ENCODE results near the gene SCNN1A. TPM values are rescaled to one million over a fixed set of nuclear protein-coding genes. Genes with fewer than 3 reads are reported as not detected.

Gene SCNN1A
- total and polyA plus RNA-seq, 9 donors = 1.2 to 141 (median 10.8) TPM

DNA sequence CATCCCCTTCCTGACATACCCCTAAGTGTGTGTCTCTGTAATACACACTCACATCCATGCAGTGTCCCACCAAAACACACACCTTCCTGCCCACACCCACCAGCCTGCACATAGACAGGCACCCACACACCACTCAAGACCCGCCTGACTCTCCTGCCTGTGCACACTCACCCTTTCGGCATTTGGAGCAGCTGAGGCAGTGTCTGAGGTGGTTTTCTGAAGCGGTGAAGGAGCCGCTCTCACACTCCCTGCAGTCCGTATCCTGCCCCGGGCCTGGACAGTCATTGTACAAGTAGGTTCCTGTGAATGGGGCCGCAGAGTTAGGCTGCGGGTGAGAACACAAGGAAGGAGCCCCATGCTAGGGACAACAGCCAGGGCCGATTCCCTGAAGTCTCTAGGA, 41.8 kb downstream of the SCNN1A start:
- peaks cover 26% of the 10 kb centered on the region for H3K4me1 ChIP-seq (ENCODE audit: insufficient read depth)
- TF ChIP-seq, protein P1, sequence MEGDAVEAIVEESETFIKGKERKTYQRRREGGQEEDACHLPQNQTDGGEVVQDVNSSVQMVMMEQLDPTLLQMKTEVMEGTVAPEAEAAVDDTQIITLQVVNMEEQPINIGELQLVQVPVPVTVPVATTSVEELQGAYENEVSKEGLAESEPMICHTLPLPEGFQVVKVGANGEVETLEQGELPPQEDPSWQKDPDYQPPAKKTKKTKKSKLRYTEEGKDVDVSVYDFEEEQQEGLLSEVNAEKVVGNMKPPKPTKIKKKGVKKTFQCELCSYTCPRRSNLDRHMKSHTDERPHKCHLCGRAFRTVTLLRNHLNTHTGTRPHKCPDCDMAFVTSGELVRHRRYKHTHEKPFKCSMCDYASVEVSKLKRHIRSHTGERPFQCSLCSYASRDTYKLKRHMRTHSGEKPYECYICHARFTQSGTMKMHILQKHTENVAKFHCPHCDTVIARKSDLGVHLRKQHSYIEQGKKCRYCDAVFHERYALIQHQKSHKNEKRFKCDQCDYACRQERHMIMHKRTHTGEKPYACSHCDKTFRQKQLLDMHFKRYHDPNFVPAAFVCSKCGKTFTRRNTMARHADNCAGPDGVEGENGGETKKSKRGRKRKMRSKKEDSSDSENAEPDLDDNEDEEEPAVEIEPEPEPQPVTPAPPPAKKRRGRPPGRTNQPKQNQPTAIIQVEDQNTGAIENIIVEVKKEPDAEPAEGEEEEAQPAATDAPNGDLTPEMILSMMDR (IDR thresholded peaks at IDR 0.05) = no peak
- no peak for TF ChIP-seq EP300 (IDR thresholded peaks at IDR 0.05)
- no peak for TF ChIP-seq POLR2A (IDR thresholded peaks at IDR 0.05)

DNA sequence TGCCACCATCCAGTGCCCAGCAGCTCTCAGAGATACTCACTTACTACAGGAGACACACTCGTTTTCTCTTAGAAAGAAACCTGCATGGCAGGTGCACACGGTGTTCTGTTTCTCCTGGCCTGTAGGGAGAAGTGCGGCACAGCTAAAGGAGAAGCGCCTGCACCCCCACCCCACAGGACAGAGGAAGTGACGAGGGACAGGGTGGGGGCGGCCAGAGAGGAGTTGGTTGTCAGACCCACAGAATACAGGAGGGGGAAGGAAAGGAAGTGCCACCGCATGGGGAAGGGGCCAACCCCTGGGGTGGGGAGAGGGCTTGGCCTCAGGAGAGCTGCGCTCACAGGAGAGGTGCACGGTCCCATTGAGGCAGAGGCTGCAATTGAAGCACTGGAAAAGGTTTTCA, 42.3 kb downstream of the SCNN1A start:
- H3K27ac ChIP-seq = no peak overlapping the region
- H3K4me1 ChIP-seq (ENCODE audit: insufficient read depth) = peaks cover 21% of the 10 kb centered on the region
- no peaks in the 10 kb centered on the region for H3K27me3 ChIP-seq
- 72 to 84% (median 83%) methylated on average over 9 of the region's 9 CpGs for WGBS, 3 donors
- DNase-seq = no peak
- H3K4me3 ChIP-seq = no peak overlapping the region
- no peaks in the 10 kb centered on the region for H3K36me3 ChIP-seq
- no peaks in the 10 kb centered on the region for H3K9me3 ChIP-seq
- intact Hi-C loops (cut with DNase I) = loop anchor here in 1 of 4 donors (5.0 kb wide), 1 partner anchor 204 kb away; no protein-coding TSS in a partner anchor
- TF ChIP-seq, protein P1 (IDR thresholded peaks at IDR 0.05) = no peak
- TF ChIP-seq EP300 (IDR thresholded peaks at IDR 0.05) (no peak), POLR2A (IDR thresholded peaks at IDR 0.05) (no peak)

More for the DNA sequence above, 41.8 kb downstream of the SCNN1A start:
- no peak overlapping the region for H3K4me3 ChIP-seq
- no peaks in the 10 kb centered on the region for H3K27me3 ChIP-seq
- intact Hi-C loops (cut with DNase I) = loop anchor here in 1 of 4 donors (5.0 kb wide), 1 partner anchor 204 kb away; no protein-coding TSS in a partner anchor
- WGBS, 3 donors = 79 to 83% (median 81%) methylated on average over 9 of the region's 9 CpGs
- H3K27ac ChIP-seq = peak overlapping the region in 1 of 2 donors; percentile 97
- H3K9me3 ChIP-seq = no peaks in the 10 kb centered on the region
- no peaks in the 10 kb centered on the region for H3K36me3 ChIP-seq
- no peak for DNase-seq

DNA sequence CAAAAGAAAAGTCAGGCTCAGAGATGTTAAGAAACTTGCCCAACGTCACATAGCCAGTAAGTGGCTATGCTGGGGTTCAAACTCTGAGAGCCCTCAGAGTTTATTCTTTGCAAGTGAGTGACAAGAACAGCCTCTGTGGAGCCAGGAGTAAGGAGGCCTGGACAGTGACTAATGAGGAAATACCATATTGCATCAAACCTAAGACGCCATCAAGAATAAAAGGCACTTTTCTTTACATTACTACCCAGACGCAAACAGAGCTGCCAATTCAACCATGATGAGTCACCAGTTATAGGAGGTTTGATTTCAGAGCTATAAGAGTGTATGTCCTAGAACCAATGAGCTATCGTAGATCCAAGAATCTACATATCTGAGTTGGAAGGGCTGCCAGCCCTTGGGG, 42.9 kb downstream of the SCNN1A start:
- H3K4me1 ChIP-seq (ENCODE audit: insufficient read depth) = peaks cover 19% of the 10 kb centered on the region
- 82 to 85% (median 84%) methylated on average over 4 of the region's 4 CpGs for WGBS, 3 donors

DNA sequence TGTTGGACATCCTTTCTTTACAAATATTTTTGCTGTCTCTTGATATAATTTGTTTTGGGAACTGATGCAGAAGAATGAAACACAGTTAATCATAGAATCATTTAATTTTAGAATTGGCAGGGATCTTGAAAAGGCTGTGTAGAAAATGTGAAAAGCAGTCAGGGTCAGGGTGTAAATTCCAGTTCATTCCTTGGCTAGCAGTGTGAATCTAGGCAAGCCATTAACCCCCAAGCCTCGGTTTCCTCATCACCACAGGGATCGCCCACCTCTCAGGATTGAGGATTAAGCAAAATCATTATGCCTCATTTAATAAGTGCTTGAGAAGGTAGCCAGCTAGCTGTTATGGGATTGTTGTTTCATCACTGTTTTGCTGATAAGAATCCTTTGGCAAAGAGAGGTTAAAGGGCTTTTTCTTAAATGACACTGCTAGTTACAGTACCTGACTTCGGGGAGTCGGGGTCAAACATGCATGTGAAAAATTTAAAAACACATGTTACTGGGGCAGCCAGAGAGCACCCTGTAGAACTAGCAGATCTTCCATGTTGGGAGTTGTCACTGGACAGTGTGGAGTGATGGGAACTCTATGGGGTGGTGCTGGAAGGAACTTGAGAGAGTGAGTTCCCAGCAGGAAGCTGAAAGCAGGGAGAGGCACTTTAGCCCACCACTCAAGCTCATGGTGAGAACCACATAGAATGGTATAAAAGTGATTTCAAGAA, 44.2 kb downstream of the SCNN1A start:
- intact Hi-C loops (cut with DNase I) = loop anchor here in 1 of 4 donors (5.0 kb wide), 1 partner anchor 206 kb away; no protein-coding TSS in a partner anchor
- WGBS, 3 donors = 26 to 42% (median 34%) methylated on average over 4 of the region's 4 CpGs
- Histone ChIP-seq H3K4me1 (ENCODE audit: insufficient read depth) (peaks cover 20% of the 10 kb centered on the region), H3K4me3 (no peak overlapping the region), H3K27me3 (no peaks in the 10 kb centered on the region), H3K36me3 (no peaks in the 10 kb centered on the region), H3K27ac (no peak overlapping the region), H3K9me3 (no peaks in the 10 kb centered on the region)
- DNase-seq = no peak
- TF ChIP-seq EP300 (IDR thresholded peaks at IDR 0.05) (no peak), POLR2A (IDR thresholded peaks at IDR 0.05) (no peak)
- TF ChIP-seq, protein P1 (IDR thresholded peaks at IDR 0.05) = no peak

More for the DNA sequence above, 42.9 kb downstream of the SCNN1A start:
- DNase-seq = no peak
- Histone ChIP-seq H3K27ac (no peak overlapping the region), H3K4me3 (no peak overlapping the region), H3K36me3 (no peaks in the 10 kb centered on the region), H3K27me3 (no peaks in the 10 kb centered on the region), H3K9me3 (no peaks in the 10 kb centered on the region)
- intact Hi-C loops (cut with DNase I) = loop anchor here in 1 of 4 donors (5.0 kb wide), 1 partner anchor 205 kb away; no protein-coding TSS in a partner anchor
- TF ChIP-seq EP300 (IDR thresholded peaks at IDR 0.05) (no peak), POLR2A (IDR thresholded peaks at IDR 0.05) (no peak)
- TF ChIP-seq, protein P1 (IDR thresholded peaks at IDR 0.05) = no peak

Data from ovary (tissue), 9 donors.